ENCODE data around the gene CYTH1.

- TF ChIP-seq CTCF (IDR thresholded peaks at IDR 0.05) (no peak), POLR2A (IDR thresholded peaks at IDR 0.05) (no peak)
Measured at GRCh38 chr17:78767806-78768205, 14.3 kb downstream of the CYTH1 start.

All from testis (tissue), 2 donors.